Osteocyte (in vitro differentiated cells): ENCODE data around the gene OGFOD3. TPM values are rescaled to one million over a fixed set of nuclear protein-coding genes. Genes with fewer than 3 reads are reported as not detected.

Source experiments
- DNase-seq: peaks from one replicate; pipeline ENCODE4 v3.0.0; 2021; ENCODE audit warnings: mixed read lengths; ENCODE audit not compliant: unreplicated experiment; ENCODE audit errors: extremely low spot score
- H3K27ac Mint-ChIP-seq: one replicate; pipeline ENCODE4 v1.8.0; 2021; ENCODE audit warnings: mild to moderate bottlenecking, mixed read lengths; ENCODE audit not compliant: unreplicated experiment
- H3K27me3 Mint-ChIP-seq: one replicate; pipeline ENCODE4 v1.8.0; 2021; ENCODE audit warnings: mixed read lengths; ENCODE audit not compliant: unreplicated experiment
- H3K36me3 Mint-ChIP-seq: one replicate; pipeline ENCODE4 v1.8.0; 2021; ENCODE audit warnings: mixed read lengths; ENCODE audit not compliant: unreplicated experiment
- H3K4me1 Mint-ChIP-seq: one replicate; pipeline ENCODE4 v1.8.0; 2021; ENCODE audit warnings: mixed read lengths; ENCODE audit not compliant: unreplicated experiment
- H3K4me3 Mint-ChIP-seq: one replicate; pipeline ENCODE4 v1.8.0; 2021; ENCODE audit warnings: mild to moderate bottlenecking, moderate library complexity, mixed read lengths; ENCODE audit not compliant: unreplicated experiment
- H3K9me3 Mint-ChIP-seq: one replicate; pipeline ENCODE4 v1.8.0; 2021; ENCODE audit warnings: mixed read lengths; ENCODE audit not compliant: unreplicated experiment
- CTCF ChIP-seq: fragments of 200-600 bp; sonication (generic); IDR thresholded peaks from 2 replicates; pipeline ENCODE4 v1.5.0; 2021; ENCODE audit warnings: antibody characterized with exemption, mild to moderate bottlenecking, moderate library complexity
- long read RNA-seq: library from polyadenylated mRNA; unstranded; transcript quantifications from one replicate; pipeline ENCODE4 v2.0.0, GENCODE V29; 2021
- total RNA-seq: library from RNA; stranded (reverse); gene quantifications from 2 replicates; pipeline ENCODE4 v1.2.1, GENCODE V29; 2021

OGFOD3 gene
- 30.7 and 32.8 TPM in 2 replicates for total RNA-seq
- long read RNA-seq, partial matches to known transcripts: 1 of 2 reads
- long read RNA-seq, other reads (novel, unspliced or antisense): 0 of 2 reads

GRCh38 chr17:82418001-82418986, at the start of gene OGFOD3, which contains the start of gene HEXD:
TSS of gene OGFOD3 (minus strand) at chr17:82418586. CDS start at chr17:82418485, 101 bp downstream.
TSS of gene HEXD (plus strand) at chr17:82418347. CDS start at chr17:82419800, 1,453 bp downstream.
- H3K27ac Mint-ChIP-seq: peak within 1 kb of the TSS; percentile 41
- H3K36me3 Mint-ChIP-seq: peaks cover 13% of the 10 kb centered on the region
- TF ChIP-seq CTCF: no peak
- DNase-seq: peak; percentile 94
- H3K27me3 Mint-ChIP-seq: no peaks in the 10 kb centered on the region
- peak within 1 kb of the TSS; percentile 80 for H3K4me3 Mint-ChIP-seq
- H3K4me1 Mint-ChIP-seq: peaks cover 21% of the 10 kb centered on the region
- H3K9me3 Mint-ChIP-seq: no peaks in the 10 kb centered on the region

- Mint-ChIP-seq H3K4me3 (no peak overlapping the region), H3K27me3 (no peaks in the 10 kb centered on the region), H3K9me3 (no peaks in the 10 kb centered on the region), H3K36me3 (peaks cover 53% of the 10 kb centered on the region), H3K4me1 (no peaks in the 10 kb centered on the region), H3K27ac (peak overlapping the region; percentile 38)
- TF ChIP-seq CTCF: no peak
- no peak for DNase-seq
These were observed 46.7 kb upstream of the OGFOD3 start for GRCh38 chr17:82465023-82465603.

- no peak for DNase-seq
- H3K27ac Mint-ChIP-seq: peak overlapping the region; percentile 38
- peaks cover 50% of the 10 kb centered on the region for H3K36me3 Mint-ChIP-seq
- H3K9me3 Mint-ChIP-seq: no peaks in the 10 kb centered on the region
- no peak for TF ChIP-seq CTCF
- H3K4me1 Mint-ChIP-seq: peaks cover 1% of the 10 kb centered on the region
- H3K27me3 Mint-ChIP-seq: no peaks in the 10 kb centered on the region
- H3K4me3 Mint-ChIP-seq: no peak overlapping the region
These were observed 46.2 kb upstream of the OGFOD3 start for GRCh38 chr17:82464567-82464929.

- no peak for DNase-seq
- no peak overlapping the region for H3K27ac Mint-ChIP-seq
These were observed 45.7 kb upstream of the OGFOD3 start for GRCh38 chr17:82463925-82464566.

More at GRCh38 chr17:82463925-82464566, 45.7 kb upstream of the OGFOD3 start:
- no peaks in the 10 kb centered on the region for H3K9me3 Mint-ChIP-seq
- TF ChIP-seq CTCF: no peak
- H3K36me3 Mint-ChIP-seq: peaks cover 46% of the 10 kb centered on the region
- peaks cover 6% of the 10 kb centered on the region for H3K4me1 Mint-ChIP-seq
- no peaks in the 10 kb centered on the region for H3K27me3 Mint-ChIP-seq
- no peak overlapping the region for H3K4me3 Mint-ChIP-seq
